Neural cell (in vitro differentiated cells): ENCODE measurements around the gene MGLL. TPM values are rescaled to one million over a fixed set of nuclear protein-coding genes. Genes with fewer than 3 reads are reported as not detected.

Experiments
- H2AFZ ChIP-seq: fragments of 200-600, 300-800 bp; sonication (generic), shearing (Covaris generic); 2 replicates; pipeline ENCODE4 v1.6.0; 2014; ENCODE audit warnings: low read depth, mild to moderate bottlenecking, antibody characterized with exemption, low read length, moderate library complexity
- H3F3A ChIP-seq: fragments of 200-600 bp; shearing (Covaris generic); 2 replicates; pipeline ENCODE4 v1.6.1; 2016; ENCODE audit warnings: mild to moderate bottlenecking, moderate library complexity, mixed read lengths, antibody characterized with exemption, low read length; ENCODE audit not compliant: insufficient read depth, poor library complexity, severe bottlenecking
- H3K27ac ChIP-seq: fragments of 200-600, 300-800 bp; sonication (generic), shearing (Covaris generic); 2 replicates; pipeline ENCODE4 v1.5.1; 2014; ENCODE audit warnings: mild to moderate bottlenecking, low read length, moderate library complexity
- H3K27me3 ChIP-seq: fragments of 300-800, 200-600 bp; sonication (generic), shearing (Covaris generic); 2 replicates; pipeline ENCODE4 v1.6.0; 2014; ENCODE audit warnings: mild to moderate bottlenecking, low read depth, low read length, moderate library complexity; ENCODE audit not compliant: insufficient read depth
- H3K36me3 ChIP-seq: fragments of 300-800, 200-600 bp; sonication (generic), shearing (Covaris generic); 2 replicates; pipeline ENCODE4 v1.5.1; 2014; ENCODE audit warnings: mild to moderate bottlenecking, antibody characterized with exemption, low read length, moderate library complexity; ENCODE audit not compliant: insufficient read depth
- H3K4me2 ChIP-seq: fragments of 300-800, 200-600 bp; sonication (generic), shearing (Covaris generic); 2 replicates; pipeline ENCODE4 v1.6.0; 2014; ENCODE audit warnings: mild to moderate bottlenecking, low read length
- H3K4me3 ChIP-seq: fragments of 300-800, 200-600 bp; sonication (generic), shearing (Covaris generic); 2 replicates; pipeline ENCODE4 v1.5.1; 2014; ENCODE audit warnings: mild to moderate bottlenecking, low read length, moderate library complexity
- H3K79me2 ChIP-seq: fragments of 200-600 bp; shearing (Covaris generic); replicated peaks from 2 replicates; pipeline ENCODE4 v1.6.0; 2014; ENCODE audit warnings: mild to moderate bottlenecking, low read length, moderate library complexity; ENCODE audit not compliant: insufficient read depth
- H3K9ac ChIP-seq: fragments of 300-800, 200-600 bp; sonication (generic), shearing (Covaris generic); 2 replicates; pipeline ENCODE4 v1.6.1; 2016; ENCODE audit warnings: mild to moderate bottlenecking, low read length, mixed read lengths
- H3K9me2 ChIP-seq: fragments of 200-600 bp; shearing (Covaris generic); 2 replicates; pipeline ENCODE4 v1.6.1; 2016; ENCODE audit warnings: mild to moderate bottlenecking, low read length, mixed read lengths; ENCODE audit not compliant: insufficient read depth
- H3K9me3 ChIP-seq: fragments of 200-600, 300-800 bp; sonication (generic), shearing (Covaris generic); 2 replicates; pipeline ENCODE4 v1.6.1; 2016; ENCODE audit warnings: mild to moderate bottlenecking, mixed run types, low read length, moderate library complexity, mixed read lengths
- H4K20me1 ChIP-seq: fragments of 200-600 bp; shearing (Covaris generic); 2 replicates; pipeline ENCODE4 v1.6.1; 2016; ENCODE audit warnings: mild to moderate bottlenecking, mixed run types; ENCODE audit not compliant: insufficient read depth
- CTCF ChIP-seq: fragments of 450-650 bp; IDR thresholded peaks from 2 replicates; pipeline ENCODE4 v1.5.1; 2014; ENCODE audit warnings: antibody characterized with exemption, mild to moderate bottlenecking, moderate library complexity; ENCODE audit not compliant: poor library complexity, severe bottlenecking
- EP300 ChIP-seq: fragments of 450-650 bp; conservative IDR thresholded peaks from 2 replicates; pipeline ENCODE4 v1.6.1; 2014; ENCODE audit warnings: antibody characterized with exemption, mild to moderate bottlenecking, moderate library complexity; ENCODE audit not compliant: poor library complexity, severe bottlenecking
- EZH2 ChIP-seq: fragments of 200-600, 300-800 bp; shearing (Covaris generic), sonication (generic); IDR thresholded peaks from 2 replicates; pipeline ENCODE4 v1.6.1; 2014; ENCODE audit warnings: antibody characterized with exemption, low read length, borderline replicate concordance, mild to moderate bottlenecking; ENCODE audit not compliant: insufficient read depth, poor library complexity, severe bottlenecking
- MXI1 ChIP-seq: fragments of 450-650 bp; conservative IDR thresholded peaks from 2 replicates; pipeline ENCODE4 v1.6.1; 2014; ENCODE audit warnings: antibody characterized with exemption, mild to moderate bottlenecking; ENCODE audit not compliant: poor library complexity, severe bottlenecking
- POLR2AphosphoS5 ChIP-seq: IDR thresholded peaks from 2 replicates; pipeline ENCODE4 v1.6.1; 2012
- RAD21 ChIP-seq: fragments of 450-650 bp; conservative IDR thresholded peaks from 2 replicates; pipeline ENCODE4 v1.6.1; 2014; ENCODE audit warnings: antibody characterized with exemption, mild to moderate bottlenecking, moderate library complexity
- REST ChIP-seq: IDR thresholded peaks from 2 replicates; pipeline ENCODE4 v1.6.1; 2012; ENCODE audit warnings: borderline replicate concordance
- SMC3 ChIP-seq: fragments of 450-650 bp; conservative IDR thresholded peaks from 2 replicates; pipeline ENCODE4 v1.6.1; 2014; ENCODE audit warnings: antibody characterized with exemption, mild to moderate bottlenecking, moderate library complexity; ENCODE audit not compliant: poor library complexity
- TAF1 ChIP-seq: IDR thresholded peaks from 2 replicates; pipeline ENCODE4 v1.6.1; 2012; ENCODE audit warnings: low read depth
- polyA plus RNA-seq: library from polyadenylated mRNA; depleted of rRNA; stranded (reverse); fragments of >200 nt; gene quantifications from 2 replicates; pipeline ENCODE4 v1.2.3, GENCODE V29; 2014

MGLL gene
- polyA plus RNA-seq, 1 donor from 2014 or later = 2.0 TPM

- H3K9me3 ChIP-seq = no peaks in the 10 kb centered on the region
- no peak overlapping the region for H2AFZ ChIP-seq
- H3K27ac ChIP-seq = no peak overlapping the region
- H4K20me1 ChIP-seq = no peaks in the 10 kb centered on the region
- H3K9ac ChIP-seq = no peak overlapping the region
- no peak overlapping the region for H3K4me2 ChIP-seq
- H3K79me2 ChIP-seq = no peaks in the 10 kb centered on the region
- no peak for TF ChIP-seq RAD21
- no peak for TF ChIP-seq MXI1
- TF ChIP-seq POLR2AphosphoS5 = no peak
- no peak for TF ChIP-seq CTCF
- TF ChIP-seq EZH2 = no peak
- no peak for TF ChIP-seq EP300
- TF ChIP-seq REST = no peak
- TF ChIP-seq SMC3 = no peak
- H3F3A ChIP-seq = no peaks in the 10 kb centered on the region
- no peaks in the 10 kb centered on the region for H3K36me3 ChIP-seq
- H3K4me3 ChIP-seq = no peak overlapping the region
- no peaks in the 10 kb centered on the region for H3K27me3 ChIP-seq
- no peaks in the 10 kb centered on the region for H3K9me2 ChIP-seq
These were observed 8.0 kb downstream of the MGLL start for GRCh38 chr3:127814325-127814781.

- H3K27ac ChIP-seq = no peak overlapping the region
- no peak overlapping the region for H3K9ac ChIP-seq
- no peak overlapping the region for H3K4me2 ChIP-seq
- H3F3A ChIP-seq = no peaks in the 10 kb centered on the region
- no peak overlapping the region for H3K4me3 ChIP-seq
- no peaks in the 10 kb centered on the region for H3K9me3 ChIP-seq
- no peaks in the 10 kb centered on the region for H3K36me3 ChIP-seq
- H4K20me1 ChIP-seq = no peaks in the 10 kb centered on the region
- TF ChIP-seq TAF1 (no peak), POLR2AphosphoS5 (no peak), MXI1 (no peak), EZH2 (no peak), REST (no peak), EP300 (no peak), RAD21 (no peak), SMC3 (no peak), CTCF (no peak)
- no peaks in the 10 kb centered on the region for H3K9me2 ChIP-seq
- no peak overlapping the region for H2AFZ ChIP-seq
- H3K79me2 ChIP-seq = no peaks in the 10 kb centered on the region
- no peaks in the 10 kb centered on the region for H3K27me3 ChIP-seq
These were observed 10.2 kb downstream of the MGLL start for GRCh38 chr3:127812151-127812550.
